Kasumi-1 (cell line): ENCODE measurements around the gene NRG2.

Experiments
- DNase-seq, 2 experiments: peaks; one replicate each; lab custom pipeline; 2025; lab: John Stamatoyannopoulos, UW

Gene NRG2

GRCh38 chr5:139967353-139967752 is 75.7 kb downstream of the NRG2 start:
- DNase-seq: no peak

- DNase-seq: no peak
These were observed 76.2 kb downstream of the NRG2 start for GRCh38 chr5:139966856-139967255.

GRCh38 chr5:139964994-139965565 is 78.0 kb downstream of the NRG2 start:
- no peak for DNase-seq

- no peak for DNase-seq
These were observed 78.7 kb downstream of the NRG2 start for GRCh38 chr5:139964266-139964993.

GRCh38 chr5:139962445-139962844 is 80.7 kb downstream of the NRG2 start:
- DNase-seq: no peak

- no peak for DNase-seq
These were observed 81.5 kb downstream of the NRG2 start for GRCh38 chr5:139961435-139962157.

GRCh38 chr5:139960723-139961383 is 82.2 kb downstream of the NRG2 start:
- DNase-seq: no peak

GRCh38 chr5:139958432-139959148 is 84.5 kb downstream of the NRG2 start:
- DNase-seq: no peak

- DNase-seq: no peak
These were observed 86.8 kb downstream of the NRG2 start for GRCh38 chr5:139956342-139956741.

GRCh38 chr5:139955616-139956273 is 87.4 kb downstream of the NRG2 start:
- DNase-seq: no peak

GRCh38 chr5:139955053-139955605 is 88.0 kb downstream of the NRG2 start:
- DNase-seq: no peak

GRCh38 chr5:139954462-139954861 is 88.6 kb downstream of the NRG2 start:
- DNase-seq: no peak

GRCh38 chr5:139954022-139954421 is 89.1 kb downstream of the NRG2 start:
- DNase-seq: no peak

- DNase-seq: no peak
These were observed 90.5 kb downstream of the NRG2 start for GRCh38 chr5:139952574-139952973.

GRCh38 chr5:139951983-139952382 is 91.1 kb downstream of the NRG2 start:
- DNase-seq: no peak

GRCh38 chr5:139951296-139951924 is 91.7 kb downstream of the NRG2 start:
- no peak for DNase-seq

- DNase-seq: no peak
These were observed 92.7 kb downstream of the NRG2 start for GRCh38 chr5:139950436-139950835.

GRCh38 chr5:139949710-139950109 is 93.4 kb downstream of the NRG2 start:
- no peak for DNase-seq

GRCh38 chr5:139947727-139948126 is 95.4 kb downstream of the NRG2 start:
- DNase-seq: no peak

- DNase-seq: no peak
These were observed 96.7 kb downstream of the NRG2 start for GRCh38 chr5:139946440-139946839.

GRCh38 chr5:139946006-139946405 is 97.1 kb downstream of the NRG2 start:
- no peak for DNase-seq
